ENCODE results near the gene DEPDC1B.

GRCh38 chr5:60585618-60586017 is 114.3 kb downstream of the DEPDC1B start:
- TF ChIP-seq CTCF (conservative IDR thresholded peaks at IDR 0.05; ENCODE audit: low read depth in 2 of 2) (no peak), REST (IDR thresholded peaks at IDR 0.05; ENCODE audit: unreplicated experiment) (no peak), EZH2phosphoT487 (IDR thresholded peaks at IDR 0.05; ENCODE audit: unreplicated experiment) (no peak), EZH2 (IDR thresholded peaks at IDR 0.05; ENCODE audit: low read depth, unreplicated experiment) (no peak)

All from GM23338 (cell line).